SW480 (cell line): ENCODE data around the gene ZNF772.

ENCODE experiments used
- DNase-seq: peaks from one replicate; pipeline ENCODE4 v3.0.0-alpha.2; 2016; ENCODE audit warnings: low spot score

Gene ZNF772

DNA sequence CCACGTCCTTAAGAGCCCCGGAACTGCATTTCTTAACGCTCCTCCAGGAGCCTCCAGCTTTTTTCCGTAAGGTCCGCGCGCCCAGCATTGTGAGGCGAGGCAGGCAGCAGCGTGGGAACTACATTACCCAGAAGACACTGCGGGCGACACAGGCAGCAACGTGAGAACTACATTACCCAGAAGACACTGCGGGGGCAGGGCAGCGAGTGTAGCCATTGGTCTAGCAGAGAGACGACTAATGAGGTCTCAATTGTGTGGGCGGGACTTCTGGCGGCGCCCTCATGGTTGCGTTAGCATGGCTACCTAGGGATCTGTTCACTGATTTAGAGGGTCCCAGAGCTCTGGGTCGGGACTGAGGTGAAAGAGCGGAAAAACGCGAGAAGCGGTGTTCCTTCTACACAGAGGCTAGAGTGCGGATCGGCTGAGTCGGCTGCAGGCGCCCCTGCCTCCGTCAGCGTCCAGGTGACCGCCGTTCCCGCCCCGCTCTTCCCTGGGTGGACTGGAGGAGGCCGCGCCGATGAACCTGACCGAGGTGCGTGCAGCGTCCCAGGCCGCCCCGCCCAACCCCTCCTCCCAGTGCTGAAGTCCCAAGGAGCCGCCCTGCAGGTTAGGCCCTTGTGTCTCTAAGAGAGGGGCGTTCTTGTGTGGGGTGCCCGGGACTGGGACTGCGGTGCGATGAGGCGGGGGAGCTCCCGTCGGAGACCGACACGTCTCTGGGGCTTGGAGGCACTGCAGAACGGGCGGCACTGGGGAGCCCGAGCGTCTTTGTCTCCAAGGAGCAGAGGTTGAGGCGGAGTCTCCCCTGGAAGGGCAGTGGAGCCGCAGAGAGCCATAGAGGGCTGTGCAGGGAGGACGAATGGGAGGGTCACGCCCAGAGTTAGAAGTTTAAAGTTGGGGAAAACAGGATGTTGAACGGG is 42.0 kb downstream of the ZNF772 start, which contains the start of gene ZNF749:
Gene ZNF749, plus strand, starts transcription at position 264 of the 917 bp plus-strand sequence. Its CDS starts 254 bp downstream, at position 518.
- peak; percentile 99 for DNase-seq

DNA sequence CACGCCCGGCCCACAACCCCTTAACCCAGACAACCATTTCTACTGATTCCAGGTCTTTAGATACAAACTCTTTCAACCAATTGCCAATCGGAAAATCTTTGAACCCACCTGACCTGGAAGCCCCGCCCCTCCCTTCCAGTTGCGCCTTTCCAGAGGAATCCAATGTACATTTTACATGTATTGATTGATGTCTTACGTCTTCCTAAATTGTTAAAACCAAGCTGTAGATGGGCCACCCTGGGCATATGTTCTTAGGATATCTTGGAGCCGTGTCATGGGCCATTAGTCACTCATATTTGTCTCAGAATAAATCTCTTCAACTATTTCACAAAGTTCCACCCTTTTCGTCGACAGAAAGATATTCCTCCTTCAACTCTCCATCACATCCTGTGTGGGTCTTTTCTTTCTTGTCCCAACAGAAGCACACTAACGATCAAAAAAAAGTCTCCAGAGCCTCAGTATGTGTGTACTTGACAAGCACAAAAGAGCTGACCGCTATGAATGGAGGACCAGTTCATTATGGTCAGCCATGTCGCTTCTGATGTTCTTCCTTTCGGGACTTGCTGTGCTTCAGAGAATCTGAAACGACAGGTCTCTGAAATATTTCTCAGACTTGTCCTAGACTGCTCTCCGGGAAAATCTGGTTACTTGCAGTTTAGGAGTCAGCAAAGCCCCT is 42.8 kb downstream of the ZNF772 start:
- no peak for DNase-seq

DNA sequence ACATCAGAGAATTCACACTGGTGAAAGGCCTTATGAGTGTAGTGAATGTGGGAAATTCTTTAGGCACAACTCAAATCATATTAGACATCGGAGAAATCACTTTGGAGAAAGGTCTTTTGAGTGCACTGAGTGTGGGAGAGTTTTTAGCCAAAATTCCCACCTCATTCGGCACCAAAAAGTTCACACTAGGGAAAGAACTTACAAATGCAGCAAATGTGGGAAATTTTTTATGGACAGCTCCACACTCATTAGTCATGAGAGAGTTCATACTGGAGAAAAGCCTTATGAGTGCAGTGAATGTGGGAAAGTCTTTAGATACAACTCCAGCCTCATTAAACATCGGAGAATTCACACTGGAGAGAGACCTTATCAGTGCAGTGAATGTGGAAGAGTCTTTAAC is 56.3 kb downstream of the ZNF772 start:
- no peak for DNase-seq

DNA sequence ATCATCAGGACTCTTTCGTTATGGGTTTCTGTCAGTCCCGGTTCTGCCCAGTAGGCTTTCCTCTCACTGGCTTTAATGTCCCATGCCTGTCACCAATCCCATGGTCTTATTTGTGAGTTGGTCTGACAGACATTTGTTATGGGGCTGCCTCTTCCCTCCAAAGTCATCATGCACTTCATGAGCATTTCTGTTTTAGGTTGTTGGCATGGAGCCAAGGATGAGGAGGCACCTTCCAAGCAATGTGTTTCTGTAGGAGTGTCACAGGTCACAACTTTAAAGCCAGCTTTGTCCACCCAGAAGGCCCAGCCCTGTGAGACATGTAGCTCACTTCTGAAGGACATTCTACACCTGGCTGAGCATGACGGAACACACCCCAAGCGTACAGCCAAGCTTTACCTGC is 57.9 kb downstream of the ZNF772 start:
- DNase-seq = no peak
